ENCODE measurements around the gene RFXANK. TPM values are rescaled to one million over a fixed set of nuclear protein-coding genes. Genes with fewer than 3 reads are reported as not detected.
"Not testable (repeated sequence)": the region's sequence is repeated elsewhere in the genome, so short reads cannot be mapped to it uniquely, and the experiment has no call there.

Gene RFXANK
- total RNA-seq, 1 experiment from 2014 or later = 73.4 TPM

DNA sequence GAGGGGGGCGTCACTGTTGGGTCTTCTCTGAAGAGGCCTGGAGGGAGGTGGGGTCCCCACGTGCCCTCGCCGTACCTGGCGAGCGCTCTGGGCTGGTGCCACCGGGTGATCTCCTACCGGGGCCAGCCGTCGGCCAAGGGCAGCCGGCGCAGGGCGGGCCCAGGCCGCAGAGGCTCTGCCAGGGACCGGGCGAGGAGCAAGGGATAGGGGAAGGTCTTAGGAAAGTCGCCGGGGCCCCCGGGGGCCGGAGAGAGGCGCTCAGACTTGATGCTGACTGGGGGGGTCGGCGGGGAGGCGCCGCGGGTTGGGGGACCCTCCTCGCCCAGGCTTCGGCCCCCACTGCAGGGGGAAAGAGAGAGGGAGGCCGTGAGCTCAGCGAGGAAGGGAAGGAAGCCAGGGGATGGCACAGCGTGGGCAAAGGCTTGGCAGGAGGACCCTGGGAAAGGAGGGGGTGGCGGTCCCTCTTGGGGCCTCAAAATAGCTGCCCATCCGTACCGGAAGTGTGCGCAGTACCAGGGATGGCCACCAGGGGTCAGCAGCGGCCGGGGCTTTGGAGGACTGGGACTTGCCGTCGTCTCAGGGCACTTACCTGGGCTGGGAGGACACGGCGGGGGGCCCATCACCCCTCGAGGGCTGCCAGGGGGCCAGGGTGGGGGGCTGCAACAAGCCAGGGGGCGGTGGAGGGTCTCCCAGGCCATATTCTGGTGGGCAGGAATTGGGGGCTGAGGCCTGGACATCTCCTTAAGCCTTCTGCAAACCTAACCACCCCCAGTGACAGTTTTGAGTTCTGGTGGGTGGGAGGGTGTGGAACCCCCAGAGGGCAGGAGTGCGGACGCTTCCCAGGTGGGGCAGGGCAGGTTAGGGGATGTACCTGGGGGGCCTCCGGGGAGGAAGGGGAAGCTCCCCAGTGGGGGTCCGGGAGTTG, 46.1 kb upstream of the RFXANK start:
- Mint-ChIP-seq H3K36me3 (ENCODE audit: insufficient read depth, unreplicated experiment) (no peaks in the 10 kb centered on the region), H3K27me3 (ENCODE audit: insufficient read depth, unreplicated experiment) (no peaks in the 10 kb centered on the region), H3K9me3 (ENCODE audit: unreplicated experiment) (no peaks in the 10 kb centered on the region), H3K4me1 (ENCODE audit: low read depth, unreplicated experiment) (no peaks in the 10 kb centered on the region), H3K4me3 (ENCODE audit: unreplicated experiment) (no peak overlapping the region), H3K27ac (ENCODE audit: unreplicated experiment) (no peak overlapping the region)
- Histone ChIP-seq H3K27me3 (replicated peaks; ENCODE audit: control insufficient read depth, insufficient read depth, low read length) (no peaks in the 10 kb centered on the region), H3K9me3 (no peaks in the 10 kb centered on the region), H3K4me3 (ENCODE audit: low read depth, low read length) (no peak overlapping the region), H3K4me1 (no peaks in the 10 kb centered on the region), H3K36me3 (ENCODE audit: control insufficient read depth, insufficient read depth, low read length) (no peaks in the 10 kb centered on the region)
- intact Hi-C loops (cut with micrococcal nuclease; ENCODE audit: unreplicated experiment) = loop anchor here (1.0 to 2.0 kb wide), 4 partner anchors 29 to 215 kb away; no protein-coding TSS in a partner anchor
- CTCF ChIA-PET = interaction anchor here (0.5 to 1.0 kb wide), 5 partner anchors 9 to 209 kb away, joined by 3 to 7 read pairs (median 3); no protein-coding TSS in a partner anchor
- no TSS peak for BruUV-seq (replicated peaks)
- TF ChIP-seq, protein P1, sequence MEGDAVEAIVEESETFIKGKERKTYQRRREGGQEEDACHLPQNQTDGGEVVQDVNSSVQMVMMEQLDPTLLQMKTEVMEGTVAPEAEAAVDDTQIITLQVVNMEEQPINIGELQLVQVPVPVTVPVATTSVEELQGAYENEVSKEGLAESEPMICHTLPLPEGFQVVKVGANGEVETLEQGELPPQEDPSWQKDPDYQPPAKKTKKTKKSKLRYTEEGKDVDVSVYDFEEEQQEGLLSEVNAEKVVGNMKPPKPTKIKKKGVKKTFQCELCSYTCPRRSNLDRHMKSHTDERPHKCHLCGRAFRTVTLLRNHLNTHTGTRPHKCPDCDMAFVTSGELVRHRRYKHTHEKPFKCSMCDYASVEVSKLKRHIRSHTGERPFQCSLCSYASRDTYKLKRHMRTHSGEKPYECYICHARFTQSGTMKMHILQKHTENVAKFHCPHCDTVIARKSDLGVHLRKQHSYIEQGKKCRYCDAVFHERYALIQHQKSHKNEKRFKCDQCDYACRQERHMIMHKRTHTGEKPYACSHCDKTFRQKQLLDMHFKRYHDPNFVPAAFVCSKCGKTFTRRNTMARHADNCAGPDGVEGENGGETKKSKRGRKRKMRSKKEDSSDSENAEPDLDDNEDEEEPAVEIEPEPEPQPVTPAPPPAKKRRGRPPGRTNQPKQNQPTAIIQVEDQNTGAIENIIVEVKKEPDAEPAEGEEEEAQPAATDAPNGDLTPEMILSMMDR (IDR thresholded peaks at IDR 0.05; ENCODE audit: insufficient read depth in 1 of 2, low read depth in 1 of 2, low read length in 1 of 2, severe bottlenecking in 1 of 2, unreplicated experiment in 1 of 2) = peak; percentile 93 to 96
- DNase-seq = peak; percentile 75 to 90
- POLR2A ChIA-PET = no interaction called here

DNA sequence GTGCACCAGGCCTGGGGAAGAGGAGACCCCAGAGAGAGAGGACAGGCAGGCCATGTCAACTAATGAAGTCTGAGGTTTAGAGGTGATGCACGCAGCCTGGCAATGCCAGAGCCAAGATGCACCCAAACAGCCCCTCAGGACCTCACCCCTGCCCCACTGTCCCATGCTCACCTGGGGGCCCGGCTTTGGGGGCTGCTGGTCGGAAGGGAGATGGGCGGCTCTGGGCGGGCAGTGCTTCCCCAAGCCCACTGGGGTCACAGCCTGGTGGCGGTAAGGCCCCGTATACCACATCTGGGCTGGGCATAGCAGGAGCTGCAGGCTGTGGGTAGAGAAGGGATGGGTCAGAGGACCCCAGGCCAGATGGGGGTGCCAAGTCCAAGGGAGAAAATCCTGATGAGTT, 45.2 kb upstream of the RFXANK start:
- H3K27me3 ChIP-seq (replicated peaks; ENCODE audit: control insufficient read depth, insufficient read depth, low read length) = no peaks in the 10 kb centered on the region
- no peaks in the 10 kb centered on the region for H3K9me3 ChIP-seq
- H3K4me3 Mint-ChIP-seq (ENCODE audit: unreplicated experiment) = no peak overlapping the region
- no peak overlapping the region for H3K4me3 ChIP-seq (ENCODE audit: low read depth, low read length)
- no peaks in the 10 kb centered on the region for H3K36me3 Mint-ChIP-seq (ENCODE audit: insufficient read depth, unreplicated experiment)
- no peaks in the 10 kb centered on the region for H3K4me1 ChIP-seq
- no peaks in the 10 kb centered on the region for H3K4me1 Mint-ChIP-seq (ENCODE audit: low read depth, unreplicated experiment)
- ChIA-PET CTCF (no interaction called here), POLR2A (no interaction called here)
- no peaks in the 10 kb centered on the region for H3K36me3 ChIP-seq (ENCODE audit: control insufficient read depth, insufficient read depth, low read length)
- intact Hi-C loops (cut with micrococcal nuclease; ENCODE audit: unreplicated experiment) = loop anchor here (1.0 to 2.0 kb wide), 4 partner anchors 28 to 214 kb away; no protein-coding TSS in a partner anchor
- H3K27ac Mint-ChIP-seq (ENCODE audit: unreplicated experiment) = no peak overlapping the region
- TF ChIP-seq, protein P1 (IDR thresholded peaks at IDR 0.05; ENCODE audit: insufficient read depth in 1 of 2, low read depth in 1 of 2, low read length in 1 of 2, severe bottlenecking in 1 of 2, unreplicated experiment in 1 of 2) = no peak
- no TSS peak for BruUV-seq (replicated peaks)
- no peaks in the 10 kb centered on the region for H3K27me3 Mint-ChIP-seq (ENCODE audit: insufficient read depth, unreplicated experiment)
- DNase-seq = no peak
- no peaks in the 10 kb centered on the region for H3K9me3 Mint-ChIP-seq (ENCODE audit: unreplicated experiment)

DNA sequence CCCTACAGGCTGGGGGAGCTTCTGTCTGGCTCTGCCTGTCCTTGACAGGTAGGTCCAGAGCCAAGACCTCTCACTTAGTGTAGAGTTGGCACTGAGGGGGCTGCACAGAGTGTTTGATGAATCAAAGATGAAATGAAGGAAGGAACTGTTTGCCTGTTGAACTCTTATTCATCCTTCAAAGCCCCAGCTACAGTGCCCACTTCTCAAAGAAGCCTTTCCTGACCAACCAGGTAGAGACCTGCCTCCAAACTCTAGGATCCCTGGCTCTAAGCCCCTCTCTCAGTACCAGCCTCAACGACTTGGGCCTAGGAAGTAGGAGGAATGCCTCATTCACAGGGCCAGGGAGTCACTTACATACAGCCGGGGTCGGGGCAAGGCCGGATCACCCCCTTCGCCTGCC, 44.7 kb upstream of the RFXANK start:
- no peaks in the 10 kb centered on the region for H3K27me3 ChIP-seq (replicated peaks; ENCODE audit: control insufficient read depth, insufficient read depth, low read length)
- intact Hi-C loops (cut with micrococcal nuclease; ENCODE audit: unreplicated experiment) = loop anchor here (2.0 kb wide), 2 partner anchors 77 to 213 kb away; no protein-coding TSS in a partner anchor
- Mint-ChIP-seq H3K4me1 (ENCODE audit: low read depth, unreplicated experiment) (no peaks in the 10 kb centered on the region), H3K27me3 (ENCODE audit: insufficient read depth, unreplicated experiment) (no peaks in the 10 kb centered on the region), H3K27ac (ENCODE audit: unreplicated experiment) (no peak overlapping the region), H3K4me3 (ENCODE audit: unreplicated experiment) (no peak overlapping the region), H3K36me3 (ENCODE audit: insufficient read depth, unreplicated experiment) (no peaks in the 10 kb centered on the region), H3K9me3 (ENCODE audit: unreplicated experiment) (no peaks in the 10 kb centered on the region)
- no peak overlapping the region for H3K4me3 ChIP-seq (ENCODE audit: low read depth, low read length)
- H3K4me1 ChIP-seq = no peaks in the 10 kb centered on the region
- DNase-seq = no peak
- H3K9me3 ChIP-seq = no peaks in the 10 kb centered on the region
- ChIA-PET CTCF (no interaction called here), POLR2A (no interaction called here)
- TF ChIP-seq, protein P1 (IDR thresholded peaks at IDR 0.05; ENCODE audit: insufficient read depth in 1 of 2, low read depth in 1 of 2, low read length in 1 of 2, severe bottlenecking in 1 of 2, unreplicated experiment in 1 of 2) = no peak
- no TSS peak for BruUV-seq (replicated peaks)
- no peaks in the 10 kb centered on the region for H3K36me3 ChIP-seq (ENCODE audit: control insufficient read depth, insufficient read depth, low read length)

DNA sequence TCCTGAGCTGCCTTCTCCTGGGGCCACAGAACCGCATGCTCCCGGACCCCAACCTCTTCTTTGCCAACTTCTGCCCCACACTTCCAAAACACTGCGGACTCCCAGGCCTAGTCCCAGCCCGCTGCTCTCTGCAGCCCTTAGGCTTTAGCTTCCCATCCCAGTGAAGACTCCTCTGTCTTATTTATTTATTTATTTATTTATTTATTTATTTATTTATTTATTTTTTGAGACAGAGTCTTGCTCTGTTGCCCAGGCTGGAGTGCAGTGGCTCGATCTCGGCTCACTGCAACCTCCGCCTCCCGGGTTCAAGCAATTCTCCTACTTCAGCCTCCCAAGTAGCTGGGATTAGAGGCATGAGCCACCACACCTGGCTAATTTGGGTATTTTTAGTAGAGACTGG, 43.6 kb upstream of the RFXANK start:
- H3K4me1 ChIP-seq; H3K9me3 ChIP-seq; H3K9me3 Mint-ChIP-seq (ENCODE audit: unreplicated experiment); BruUV-seq (replicated peaks); H3K27ac Mint-ChIP-seq (ENCODE audit: unreplicated experiment); DNase-seq; H3K27me3 ChIP-seq (replicated peaks; ENCODE audit: control insufficient read depth, insufficient read depth, low read length); H3K36me3 ChIP-seq (ENCODE audit: control insufficient read depth, insufficient read depth, low read length); H3K4me3 Mint-ChIP-seq (ENCODE audit: unreplicated experiment); POLR2A ChIA-PET; H3K36me3 Mint-ChIP-seq (ENCODE audit: insufficient read depth, unreplicated experiment); H3K4me3 ChIP-seq (ENCODE audit: low read depth, low read length); intact Hi-C loops (cut with micrococcal nuclease; ENCODE audit: unreplicated experiment); H3K27me3 Mint-ChIP-seq (ENCODE audit: insufficient read depth, unreplicated experiment); H3K4me1 Mint-ChIP-seq (ENCODE audit: low read depth, unreplicated experiment): not testable (repeated sequence)
- CTCF ChIA-PET = interaction anchor here (0.9 kb wide), 1 partner anchor 194 kb away, joined by 3 read pairs; no protein-coding TSS in a partner anchor
